OCI-LY7 (cell line): Measurements from ENCODE around the gene PIMREG. TPM values are rescaled to one million over a fixed set of nuclear protein-coding genes. Genes with fewer than 3 reads are reported as not detected.
A peak's percentile ranks its signal among the peaks of the same experiment; 100 is the strongest.

Experiments
- BruUV-seq: library from RNA; stranded (reverse); fragments of 400-500 nt; replicated peaks from 2 replicates; lab custom pipeline; 2021; lab: Mats Ljungman, UMichigan
- CTCF ChIA-PET: fragments of 300-600 bp; sonication (Branson Sonifier 250); formaldehyde crosslinking; loops from one replicate; lab custom pipeline; 2022; ENCODE audit warnings: antibody characterized with exemption; ENCODE audit not compliant: unreplicated experiment; lab: Charles Lee
- POLR2A ChIA-PET: fragments of 300-600 bp; sonication (Branson Sonifier 250); formaldehyde crosslinking; loops from one replicate; lab custom pipeline; 2022; ENCODE audit warnings: antibody characterized with exemption; lab: Charles Lee
- DNase-seq: peaks from one replicate; pipeline ENCODE4 v3.0.0-alpha.2; 2015; ENCODE audit warnings: low spot score
- H2AFZ ChIP-seq: fragments of 200-600 bp; sonication (generic), shearing (Covaris generic); 2 replicates; pipeline ENCODE4 v1.6.1; 2014; ENCODE audit warnings: mild to moderate bottlenecking, antibody characterized with exemption, low read length, moderate library complexity
- H3K27ac ChIP-seq: fragments of 200-600 bp; sonication (generic); 2 replicates; pipeline ENCODE4 v1.5.1; 2014; ENCODE audit warnings: mixed run types, low read depth, mild to moderate bottlenecking, moderate library complexity, low read length, inconsistent platforms; ENCODE audit not compliant: poor library complexity, severe bottlenecking
- H3K36me3 ChIP-seq: fragments of 200-600 bp; sonication (generic); 2 replicates; pipeline ENCODE4 v1.6.1; 2014; ENCODE audit warnings: mild to moderate bottlenecking, antibody characterized with exemption, low read length, moderate library complexity, mixed read lengths; ENCODE audit not compliant: insufficient read depth
- H3K4me1 ChIP-seq: fragments of 200-600 bp; sonication (generic); 2 replicates; pipeline ENCODE4 v1.5.1; 2014; ENCODE audit warnings: mild to moderate bottlenecking, low read length; ENCODE audit not compliant: insufficient read depth, poor library complexity, severe bottlenecking
- H3K4me2 ChIP-seq: fragments of 200-600 bp; sonication (generic); 2 replicates; pipeline ENCODE4 v1.6.1; 2014; ENCODE audit warnings: mild to moderate bottlenecking, low read length
- H3K4me3 ChIP-seq: fragments of 200-600 bp; sonication (generic); 2 replicates; pipeline ENCODE4 v1.5.1; 2014; ENCODE audit warnings: mild to moderate bottlenecking, low read depth, low read length; ENCODE audit not compliant: poor library complexity, severe bottlenecking
- H3K79me2 ChIP-seq: fragments of 200-600 bp; sonication (generic); 2 replicates; pipeline ENCODE4 v1.6.1; 2016; ENCODE audit warnings: low read depth, mild to moderate bottlenecking, low read length, moderate library complexity, mixed read lengths; ENCODE audit not compliant: insufficient read depth
- H3K9me2 ChIP-seq: fragments of 200-600 bp; sonication (generic); 2 replicates; pipeline ENCODE4 v1.6.1; 2016; ENCODE audit warnings: mild to moderate bottlenecking, low read length, mixed read lengths; ENCODE audit not compliant: insufficient read depth
- H3K9me3 ChIP-seq: fragments of 200-600 bp; sonication (generic); 2 replicates; pipeline ENCODE4 v1.6.1; 2014; ENCODE audit warnings: mild to moderate bottlenecking, mixed run types, low read length, mixed read lengths
- H4K20me1 ChIP-seq: fragments of 200-600 bp; sonication (generic); 2 replicates; pipeline ENCODE4 v1.6.1; 2014; ENCODE audit warnings: mild to moderate bottlenecking, antibody characterized with exemption, low read length, moderate library complexity, mixed read lengths; ENCODE audit not compliant: insufficient read depth
- CTCF ChIP-seq: fragments of 200-600 bp; sonication (generic); conservative IDR thresholded peaks from 2 replicates; pipeline ENCODE4 v1.5.1; 2014; ENCODE audit warnings: mild to moderate bottlenecking, antibody characterized with exemption, low read length, moderate library complexity, mixed read lengths
- EZH2phosphoT487 ChIP-seq: fragments of 200-600 bp; sonication (generic); IDR thresholded peaks from 2 replicates; pipeline ENCODE4 v1.6.1; 2018; ENCODE audit warnings: low read depth, borderline replicate concordance, mild to moderate bottlenecking, mixed run types, antibody characterized with exemption, low read length, moderate library complexity, mixed read lengths
- intact Hi-C: fragments of 100-400 bp; cut with micrococcal nuclease; formaldehyde crosslinking; loops from one replicate; pipeline ENCODE4 v1.10.0; 2022; ENCODE audit not compliant: unreplicated experiment
- total RNA-seq, 2 experiments: library from RNA; depleted of rRNA in 1 of 2; stranded (reverse); fragments of >200 nt in 1 of 2; shearing (Covaris generic) in 1 of 2; gene quantifications; 2 replicates each; pipeline ENCODE4 v1.2.3, GENCODE V29; 2014 to 2022

Gene PIMREG
- total RNA-seq, 2 experiments from 2014 or later = 22.7 to 39.4 TPM

DNA sequence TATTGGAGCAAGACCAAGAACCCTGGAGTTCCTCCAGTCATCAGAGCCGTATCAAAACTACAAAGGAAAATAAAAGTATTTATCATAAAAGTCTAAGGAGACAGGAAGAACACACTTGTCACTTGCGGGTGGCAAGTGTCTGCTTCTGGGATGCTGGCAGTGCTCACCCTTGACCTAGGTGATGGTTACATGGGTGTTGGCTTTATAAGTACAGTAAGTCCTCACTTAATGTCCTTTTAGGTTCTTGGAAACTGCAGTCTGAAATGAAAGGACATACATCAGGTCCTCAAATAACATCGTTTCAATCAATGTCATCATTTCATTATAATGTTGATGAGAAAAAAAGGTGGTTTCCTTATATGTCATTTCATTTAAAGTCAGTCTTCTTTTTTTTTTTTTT lies 6.3 kb upstream of the PIMREG start:
- H3K9me2 ChIP-seq = no peaks in the 10 kb centered on the region
- intact Hi-C loops = loop anchor here (5.0 kb wide), 1 partner anchor 851 kb away; no protein-coding TSS in a partner anchor
- no TSS peak for BruUV-seq
- ChIA-PET CTCF (no interaction called here), POLR2A (interaction anchor here (0.6 kb wide), 1 partner anchor 134 kb away, joined by 4 read pairs; no protein-coding TSS in a partner anchor)
- H3K4me1 ChIP-seq = peaks cover 15% of the 10 kb centered on the region
- no peak overlapping the region for H3K27ac ChIP-seq
- H3K4me3 ChIP-seq = no peak overlapping the region
- no peaks in the 10 kb centered on the region for H3K79me2 ChIP-seq
- TF ChIP-seq EZH2phosphoT487 (no peak), CTCF (no peak)
- H4K20me1 ChIP-seq = no peaks in the 10 kb centered on the region
- peak overlapping the region; percentile 32; the same call in 1 of the 2 replicates for H2AFZ ChIP-seq
- no peak for DNase-seq
- no peaks in the 10 kb centered on the region for H3K9me3 ChIP-seq
- H3K4me2 ChIP-seq = peak overlapping the region; percentile 54
- no peaks in the 10 kb centered on the region for H3K36me3 ChIP-seq

DNA sequence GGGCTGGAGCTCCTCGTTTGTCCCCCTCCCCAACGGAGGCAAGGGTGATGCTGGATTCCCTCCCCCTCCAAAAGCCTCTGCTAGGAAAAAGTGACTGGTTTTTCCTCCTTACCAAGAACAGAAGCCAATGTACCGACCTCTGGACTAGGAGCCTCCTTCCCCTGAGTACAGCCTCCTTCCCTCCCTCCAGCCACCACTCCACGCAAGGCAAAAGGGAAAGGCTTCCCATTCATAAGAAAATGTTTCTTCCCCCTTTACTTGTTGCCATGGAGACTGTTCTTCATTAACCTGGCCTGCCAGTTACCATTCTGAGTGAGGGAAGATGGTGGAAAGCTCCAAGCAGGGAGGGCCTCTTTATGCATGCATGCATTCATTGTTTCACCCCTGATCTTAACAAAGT lies 4.3 kb upstream of the PIMREG start:
- H4K20me1 ChIP-seq = no peaks in the 10 kb centered on the region
- no peaks in the 10 kb centered on the region for H3K9me2 ChIP-seq
- no peaks in the 10 kb centered on the region for H3K79me2 ChIP-seq
- no peaks in the 10 kb centered on the region for H3K36me3 ChIP-seq
- POLR2A ChIA-PET = interaction anchor here (1.0 kb wide), 1 partner anchor 9 kb away, joined by 3 read pairs; no protein-coding TSS in a partner anchor
- no peaks in the 10 kb centered on the region for H3K9me3 ChIP-seq
- H3K4me3 ChIP-seq = no peak overlapping the region
- no peak overlapping the region for H3K4me2 ChIP-seq
- intact Hi-C loops = loop anchor here (5.0 kb wide), 1 partner anchor 853 kb away; no protein-coding TSS in a partner anchor
- no TSS peak for BruUV-seq
- no peak overlapping the region for H3K27ac ChIP-seq
- no peak for DNase-seq
- H2AFZ ChIP-seq = no peak overlapping the region
- peaks cover 29% of the 10 kb centered on the region for H3K4me1 ChIP-seq
- TF ChIP-seq CTCF (no peak), EZH2phosphoT487 (no peak)
- CTCF ChIA-PET = interaction anchor here (0.6 kb wide), 1 partner anchor 126 kb away, joined by 4 read pairs; no protein-coding TSS in a partner anchor

GRCh38 chr17:6442775-6443174 lies 1.5 kb upstream of the PIMREG start:
- Histone ChIP-seq H3K4me2 (no peak overlapping the region), H3K27ac (no peak overlapping the region), H3K79me2 (no peaks in the 10 kb centered on the region), H3K36me3 (no peaks in the 10 kb centered on the region), H4K20me1 (no peaks in the 10 kb centered on the region), H3K9me3 (no peaks in the 10 kb centered on the region), H3K9me2 (no peaks in the 10 kb centered on the region), H3K4me1 (peaks cover 20% of the 10 kb centered on the region), H2AFZ (no peak overlapping the region), H3K4me3 (no peak overlapping the region)
- POLR2A ChIA-PET = interaction anchor here (0.6 to 0.9 kb wide), 2 partner anchors 219 to 1217 kb away, joined by 4 read pairs; no protein-coding TSS in a partner anchor
- BruUV-seq = no TSS peak
- DNase-seq = no peak
- intact Hi-C loops = no loop called here
- CTCF ChIA-PET = interaction anchor here (0.6 kb wide), 1 partner anchor 791 kb away, joined by 3 read pairs; the partner anchor contains the start of gene DVL2
- TF ChIP-seq CTCF (no peak), EZH2phosphoT487 (no peak)
